ENCODE results near the gene VPS52.

VPS52 gene, protein sequence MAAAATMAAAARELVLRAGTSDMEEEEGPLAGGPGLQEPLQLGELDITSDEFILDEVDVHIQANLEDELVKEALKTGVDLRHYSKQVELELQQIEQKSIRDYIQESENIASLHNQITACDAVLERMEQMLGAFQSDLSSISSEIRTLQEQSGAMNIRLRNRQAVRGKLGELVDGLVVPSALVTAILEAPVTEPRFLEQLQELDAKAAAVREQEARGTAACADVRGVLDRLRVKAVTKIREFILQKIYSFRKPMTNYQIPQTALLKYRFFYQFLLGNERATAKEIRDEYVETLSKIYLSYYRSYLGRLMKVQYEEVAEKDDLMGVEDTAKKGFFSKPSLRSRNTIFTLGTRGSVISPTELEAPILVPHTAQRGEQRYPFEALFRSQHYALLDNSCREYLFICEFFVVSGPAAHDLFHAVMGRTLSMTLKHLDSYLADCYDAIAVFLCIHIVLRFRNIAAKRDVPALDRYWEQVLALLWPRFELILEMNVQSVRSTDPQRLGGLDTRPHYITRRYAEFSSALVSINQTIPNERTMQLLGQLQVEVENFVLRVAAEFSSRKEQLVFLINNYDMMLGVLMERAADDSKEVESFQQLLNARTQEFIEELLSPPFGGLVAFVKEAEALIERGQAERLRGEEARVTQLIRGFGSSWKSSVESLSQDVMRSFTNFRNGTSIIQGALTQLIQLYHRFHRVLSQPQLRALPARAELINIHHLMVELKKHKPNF

DNA sequence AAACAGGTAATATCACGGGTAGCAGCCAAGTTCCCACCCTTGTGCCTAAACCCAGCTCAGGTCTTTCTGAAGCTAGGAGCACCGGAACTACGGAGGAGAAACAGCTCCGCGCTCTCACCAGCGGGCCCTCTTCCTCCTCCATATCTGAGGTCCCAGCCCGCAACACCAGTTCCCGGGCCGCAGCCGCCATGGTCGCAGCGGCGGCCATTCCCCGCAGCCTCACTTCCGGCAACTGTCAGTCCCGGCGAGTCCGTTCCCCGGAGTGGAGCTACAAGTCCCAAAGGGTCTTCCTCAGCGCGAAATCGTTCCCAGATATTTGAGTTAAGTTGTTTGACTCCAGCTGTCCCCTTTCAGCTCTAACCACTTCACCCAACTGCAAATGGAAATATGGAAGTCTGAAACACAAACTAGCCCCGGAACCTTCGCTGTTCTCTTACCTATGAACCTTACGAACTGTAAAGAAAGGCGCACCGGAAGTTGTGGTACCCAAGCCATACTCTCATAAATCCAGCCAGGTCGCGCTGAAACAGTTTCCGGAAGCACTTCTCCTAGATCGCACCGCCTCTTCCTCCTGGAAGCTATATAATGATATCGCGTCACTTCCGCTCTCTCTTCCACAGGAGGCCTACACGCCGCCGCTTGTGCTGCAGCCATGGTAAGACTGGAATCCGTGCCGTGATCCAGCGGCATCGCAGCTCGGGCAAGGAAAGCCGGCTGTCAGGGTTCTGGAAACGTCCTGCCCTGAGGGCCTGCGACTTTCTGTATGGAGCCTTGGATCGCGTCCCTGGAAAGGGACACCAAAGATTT lies at the start of gene VPS52, which contains the start of gene RPS18:
Gene VPS52 (minus strand): TSS at position 409 of the 807 bp plus-strand sequence. CDS start 201 bp downstream, at position 208.
Gene RPS18 (plus strand): TSS at position 608 of the 807 bp plus-strand sequence. CDS start 45 bp downstream, at position 653.
- peak; percentile 96 to 98 for DNase-seq

DNA sequence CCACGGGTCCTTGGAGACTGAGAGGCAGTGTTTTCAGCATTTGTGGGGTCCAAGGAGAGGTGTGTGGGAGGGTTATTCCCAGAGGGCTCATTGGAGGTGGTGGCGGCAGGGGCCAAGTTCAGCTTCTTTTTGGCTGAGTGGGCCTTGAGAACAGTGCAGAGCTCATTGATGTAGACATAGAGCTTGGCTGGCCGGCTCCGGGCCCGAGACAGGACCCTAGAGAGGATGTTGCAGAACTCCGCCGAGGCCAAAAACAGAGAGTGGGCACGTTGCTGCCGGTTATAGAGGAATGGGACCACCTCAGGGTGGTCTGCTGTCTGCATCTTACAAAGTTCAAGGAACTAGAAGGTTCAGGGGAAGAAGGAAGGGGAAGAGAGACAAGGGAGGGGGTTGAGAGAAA lies 49.6 kb upstream of the VPS52 start:
- no peak for DNase-seq

DNA sequence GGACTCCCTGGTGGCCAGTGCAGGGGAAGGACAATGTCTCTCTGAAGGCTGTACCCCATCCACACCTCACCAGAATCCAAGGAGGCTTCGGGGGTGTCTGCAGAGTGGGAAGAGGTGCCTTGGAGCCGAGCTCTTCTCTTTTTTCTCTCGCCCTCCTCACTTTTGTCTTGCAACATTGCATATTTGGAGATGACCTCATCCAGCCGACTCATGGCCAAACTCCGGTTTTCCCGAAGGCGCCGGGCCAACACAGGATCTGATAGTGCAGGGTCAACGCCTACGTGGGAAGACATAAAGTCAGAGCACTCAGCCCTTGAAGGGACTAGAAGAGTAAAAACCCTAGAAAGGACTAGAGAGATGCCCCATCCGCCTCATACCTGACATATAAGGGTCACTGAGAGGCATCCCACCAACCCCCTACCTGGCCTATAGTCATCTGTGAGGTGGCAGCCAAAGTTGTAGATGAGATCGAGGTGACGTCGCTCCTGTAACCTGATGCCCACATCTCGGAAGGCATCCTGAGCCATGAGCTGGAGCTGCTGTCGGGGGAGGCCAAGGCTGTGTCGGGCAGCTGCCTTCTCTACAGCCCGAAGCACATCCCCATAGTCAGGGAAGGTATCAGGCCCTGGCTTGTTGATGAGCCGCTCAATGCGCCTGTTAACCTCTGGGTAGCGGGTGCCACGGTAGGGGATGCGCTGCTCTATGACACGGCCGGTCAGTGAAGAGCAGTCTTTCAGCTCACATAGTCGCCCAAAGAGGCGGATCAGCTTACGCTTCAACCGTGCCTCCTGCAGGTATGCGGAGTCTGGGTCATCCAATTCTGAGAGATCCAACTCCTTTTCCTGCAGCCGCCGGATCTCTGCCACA lies 48.9 kb upstream of the VPS52 start:
- DNase-seq, result no peak

DNA sequence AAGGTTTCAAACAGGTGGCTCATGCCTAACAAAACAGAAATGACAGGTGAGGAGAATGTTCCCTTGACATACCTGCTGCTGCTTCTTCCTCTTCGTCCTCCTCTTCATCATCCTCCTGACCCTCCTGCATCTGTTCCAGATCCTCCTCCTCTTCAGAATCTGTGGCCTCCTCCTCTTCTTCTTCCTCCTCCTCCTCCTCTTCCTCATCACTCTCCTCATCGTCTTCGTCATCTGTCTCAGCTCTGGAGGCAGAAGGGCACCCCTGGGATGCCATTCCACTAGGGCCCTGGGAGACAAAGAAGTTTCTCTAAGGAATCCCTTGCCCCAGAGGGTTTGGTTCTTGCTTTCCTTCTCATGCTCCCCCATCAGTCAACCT lies 48.3 kb upstream of the VPS52 start:
- no peak for DNase-seq

DNA sequence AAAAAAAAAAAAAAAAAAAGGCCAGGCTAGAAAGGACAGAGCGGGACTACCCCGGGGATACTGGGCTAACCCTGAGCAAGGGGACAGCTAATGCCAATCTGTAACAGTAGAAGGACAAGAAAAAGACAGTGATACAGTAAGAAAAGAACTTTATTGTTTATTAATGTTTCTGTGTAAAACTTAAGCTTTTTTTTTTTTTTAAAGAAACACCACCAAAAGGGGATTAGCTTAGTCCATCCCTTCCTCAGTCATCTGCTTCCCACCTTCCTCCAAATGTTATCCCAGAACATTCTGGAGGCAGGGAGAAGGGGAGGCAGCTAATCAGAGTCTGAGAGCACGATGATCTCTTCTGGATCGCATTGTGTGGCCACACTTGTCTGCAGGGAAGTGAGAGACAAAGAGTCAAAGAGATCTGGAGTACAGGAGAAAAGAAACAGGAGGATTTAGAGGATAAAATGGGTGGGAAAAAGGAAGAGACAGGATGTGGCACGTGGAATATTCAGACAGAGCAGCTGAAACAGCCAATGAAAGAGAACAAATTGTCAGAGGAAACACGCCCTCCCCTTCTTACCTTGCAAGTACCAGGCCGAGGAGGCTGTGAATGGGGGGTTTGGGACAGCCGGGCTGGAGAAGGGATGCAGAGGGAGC lies 46.9 kb upstream of the VPS52 start:
- DNase-seq, result no peak

DNA sequence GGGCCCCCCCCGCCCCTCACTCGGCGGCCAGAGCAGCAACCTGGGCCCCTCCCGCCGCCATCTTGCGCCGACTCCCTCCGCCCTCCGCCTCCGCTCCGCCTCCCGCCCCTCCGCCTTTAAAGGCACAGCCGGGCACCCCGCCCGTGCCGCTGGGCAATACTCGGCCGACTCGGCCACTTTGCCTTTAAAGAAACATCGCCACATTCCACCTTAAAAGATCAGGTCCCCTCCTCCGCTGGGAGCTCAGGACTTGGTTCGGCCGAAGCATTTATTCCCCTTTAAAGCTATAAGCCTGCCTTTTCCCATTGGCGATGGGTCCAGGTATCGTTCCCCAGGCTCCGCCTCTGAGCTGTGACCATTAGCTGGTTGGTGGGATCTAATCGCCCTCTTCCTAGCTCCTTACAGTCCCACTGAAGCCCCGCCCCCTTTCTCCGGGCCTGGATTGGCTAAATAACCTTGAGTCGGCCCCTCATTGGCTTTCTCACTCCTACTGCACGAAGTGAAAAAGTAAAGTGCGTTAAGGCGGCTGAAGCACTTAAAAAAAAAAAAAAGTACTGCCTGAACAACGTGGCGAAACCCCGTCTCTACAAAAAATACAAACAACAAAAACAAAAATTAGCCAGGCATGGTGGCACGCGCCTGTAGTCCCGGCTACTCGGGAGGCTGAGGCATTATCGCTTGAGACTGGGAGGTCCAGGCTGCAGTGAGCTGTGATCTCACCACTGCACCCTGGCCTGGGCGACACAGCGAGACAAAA lies 46.2 kb upstream of the VPS52 start, which contains the start of gene ZBTB22:
Gene ZBTB22 (minus strand): TSS at position 76 of the 757 bp plus-strand sequence. CDS start 828 bp downstream, outside the sequence.
- peak; percentile 90 to 99 for DNase-seq

DNA sequence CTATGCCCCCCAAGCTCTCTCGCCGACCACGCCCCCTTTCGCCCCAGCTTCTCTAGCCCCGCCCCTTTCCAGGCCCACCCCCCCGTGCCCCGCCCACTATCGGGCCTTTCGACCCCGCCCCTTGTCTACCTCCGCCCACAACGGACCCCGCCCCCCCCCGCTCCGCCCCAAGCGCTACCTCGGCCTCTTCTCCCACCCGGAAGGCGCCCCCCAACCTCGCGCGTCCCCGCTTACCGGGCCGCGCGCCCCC lies 45.7 kb upstream of the VPS52 start:
- no peak for DNase-seq

DNA sequence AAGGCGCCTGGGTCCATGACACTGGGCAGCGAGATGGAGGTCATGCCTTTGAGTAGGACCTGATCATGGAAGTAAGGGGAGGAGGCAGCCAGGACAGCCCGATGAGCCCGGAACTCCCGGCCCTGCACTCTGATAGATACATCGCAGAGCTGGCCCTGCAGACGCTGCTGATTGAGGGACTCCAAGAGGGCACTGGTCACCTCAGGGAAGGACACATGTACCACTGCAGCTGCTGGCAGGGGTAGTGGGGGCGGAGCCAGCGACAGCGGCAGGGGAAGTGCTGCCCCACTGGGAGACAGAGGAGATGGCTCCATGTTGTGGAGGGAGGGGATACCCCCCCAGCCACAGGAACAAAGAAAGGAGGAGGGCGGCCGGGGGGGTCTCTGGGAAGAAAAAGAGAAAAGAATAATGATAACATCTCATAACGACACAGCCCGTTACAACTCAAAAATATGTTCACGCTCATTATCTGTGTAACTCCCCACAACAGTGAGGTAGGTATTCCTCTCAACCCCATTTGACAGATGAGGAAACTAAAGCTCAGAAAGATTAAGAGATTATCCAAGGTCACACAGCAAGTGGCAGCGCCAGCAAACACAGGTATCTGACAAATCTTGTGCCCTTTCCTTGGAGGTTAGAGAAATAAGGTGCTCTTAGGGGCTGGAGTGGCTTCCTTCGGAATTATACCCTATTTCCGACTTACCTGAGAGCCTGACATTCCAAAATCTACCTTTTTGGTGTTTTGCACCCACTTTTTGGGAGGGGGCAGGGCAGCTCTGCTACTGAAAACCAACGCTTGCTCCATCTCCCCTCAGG lies 45.1 kb upstream of the VPS52 start:
- no peak for DNase-seq

DNA sequence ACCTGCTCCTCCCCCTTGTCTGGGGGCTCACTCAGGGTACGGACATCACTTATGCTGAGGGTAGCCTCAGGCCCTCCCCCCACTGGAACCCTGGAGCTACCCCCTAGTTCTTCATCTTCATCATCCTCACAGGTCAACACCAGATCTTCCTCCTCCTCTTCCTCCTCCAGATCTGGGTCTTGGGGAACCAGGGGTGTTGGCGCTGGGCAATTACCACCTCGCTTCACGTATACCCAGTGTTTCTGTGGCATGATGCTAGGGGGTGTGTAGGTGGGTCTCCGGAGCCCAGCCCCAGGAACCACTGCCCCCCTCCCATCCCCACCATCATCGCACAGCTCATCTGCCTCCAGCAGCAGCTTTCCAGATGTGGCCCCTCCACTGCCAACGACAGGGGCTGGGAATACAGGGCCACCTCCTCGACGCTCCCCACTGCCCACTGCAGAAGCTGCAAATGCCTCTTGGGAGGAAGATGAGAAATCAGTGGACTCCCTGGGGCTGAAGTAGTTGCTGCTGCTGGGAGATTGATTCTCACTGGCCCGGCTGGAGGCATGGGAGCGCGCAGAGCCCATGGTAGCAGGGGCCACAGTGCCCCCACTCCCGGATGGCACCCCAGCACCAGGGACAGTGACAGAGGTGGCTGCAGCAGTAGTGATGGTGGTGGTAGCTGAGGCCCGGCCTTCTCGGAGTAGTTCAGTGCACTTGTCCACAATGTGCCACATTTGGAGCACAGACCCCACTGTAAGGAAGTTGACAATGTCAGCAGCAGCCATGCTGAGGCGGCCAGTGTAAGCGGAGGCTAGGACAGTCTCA lies 44.3 kb upstream of the VPS52 start:
- no peak for DNase-seq

DNA sequence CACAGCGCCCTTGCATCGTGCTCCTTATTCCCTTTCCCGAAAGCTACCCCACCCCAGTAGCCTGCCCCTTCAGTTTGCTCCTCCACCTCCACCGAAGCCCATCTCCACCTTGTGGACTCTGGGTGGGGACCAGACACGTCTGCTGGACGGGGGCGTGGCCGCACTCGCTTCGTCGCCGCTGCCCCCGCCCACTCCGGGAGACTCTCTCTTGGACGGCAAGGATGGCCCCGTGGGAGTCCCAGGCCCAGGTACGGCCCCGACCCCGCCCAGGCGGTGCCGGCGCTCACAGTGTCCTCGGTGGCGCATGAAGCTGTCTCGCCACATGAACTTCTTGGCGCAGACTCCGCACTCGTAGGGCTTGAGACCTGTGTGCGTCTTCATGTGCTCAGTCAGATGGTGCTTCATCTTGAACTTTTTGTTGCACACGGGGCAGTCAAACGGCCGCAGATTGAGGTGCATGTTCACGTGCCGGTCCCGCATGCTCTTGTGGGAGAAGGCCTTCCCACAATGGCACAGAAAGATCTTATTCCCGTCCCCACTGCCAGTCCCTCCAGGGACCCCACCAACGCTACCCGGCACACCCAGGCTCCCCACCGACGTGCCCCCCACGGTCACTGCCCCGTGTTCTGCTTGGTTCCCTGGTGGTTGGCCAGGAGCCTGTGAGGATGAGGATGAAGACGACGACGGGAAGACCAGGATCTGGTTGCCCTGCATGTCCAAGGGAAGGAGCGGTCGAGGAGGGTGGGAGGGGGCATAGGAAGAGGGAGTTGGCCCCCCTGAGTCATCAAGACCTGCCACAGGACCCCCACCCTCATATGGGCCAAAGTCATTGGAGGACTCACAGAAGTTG lies 43.5 kb upstream of the VPS52 start:
- DNase-seq, result peak in 1 of 2 donors; percentile 37

DNA sequence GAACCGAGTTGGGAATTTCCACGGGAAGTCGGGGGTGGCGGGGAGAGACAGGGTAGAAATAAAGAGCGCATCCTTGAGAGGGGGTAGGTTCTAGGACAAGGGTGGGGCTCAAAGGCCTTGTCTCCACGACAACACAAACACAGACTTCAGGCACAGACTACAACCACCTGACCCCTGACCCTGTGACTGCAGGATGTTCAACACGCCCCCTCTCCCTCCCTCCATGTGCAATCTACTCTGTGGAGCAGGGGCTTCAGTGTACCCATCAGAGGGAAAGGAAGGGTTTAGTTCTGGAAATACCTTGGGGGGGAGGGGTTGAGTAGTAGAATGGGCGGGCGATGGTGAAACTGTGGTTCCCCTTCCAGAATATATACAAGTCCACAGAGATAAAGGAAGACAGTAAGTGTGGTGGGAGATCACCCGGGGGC lies 42.9 kb upstream of the VPS52 start:
- DNase-seq, result peak; percentile 46 to 69

DNA sequence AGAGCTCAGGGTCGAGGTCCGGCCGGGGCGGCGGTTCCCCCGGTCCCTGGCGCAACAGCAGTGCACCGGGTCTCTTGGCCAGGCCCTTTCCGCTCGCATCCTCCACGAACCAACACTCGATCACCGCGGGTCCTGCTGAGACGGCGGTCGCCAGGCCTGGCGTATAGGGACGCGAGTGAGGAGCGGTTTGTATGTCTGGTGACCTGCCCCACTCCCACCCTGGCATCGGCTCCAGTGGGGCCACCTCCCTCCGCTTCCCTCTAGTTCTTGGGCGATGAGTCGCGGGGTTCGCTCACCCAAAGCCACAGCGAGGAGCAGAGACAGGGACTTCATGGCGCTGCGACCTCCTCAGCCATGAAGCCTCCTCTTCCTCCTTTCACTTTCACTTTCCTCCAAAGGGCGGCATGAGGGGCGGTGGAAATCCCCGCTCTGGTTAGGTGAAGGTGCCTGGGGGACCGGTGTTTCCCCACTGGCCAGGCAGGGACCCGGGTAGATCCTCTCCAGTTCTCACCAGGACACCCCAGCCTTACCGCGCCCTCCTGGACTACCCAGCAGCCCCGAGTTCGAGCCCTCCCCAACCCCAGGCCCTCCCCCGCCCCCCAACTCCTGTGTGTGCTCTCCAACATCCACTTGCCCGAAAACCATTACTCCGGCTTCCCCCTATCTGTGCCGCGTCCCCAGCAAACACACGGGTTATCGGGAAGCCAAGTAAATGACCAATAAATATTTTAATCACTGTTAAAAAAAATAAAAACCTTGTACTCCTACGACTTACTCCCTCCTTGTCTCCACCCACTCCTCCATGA lies 42.2 kb upstream of the VPS52 start, which contains the start of gene TAPBP:
Gene TAPBP (minus strand): TSS at position 370 of the 806 bp plus-strand sequence. CDS start 37 bp downstream, at position 333.
- peak; percentile 86 to 88 for DNase-seq

DNA sequence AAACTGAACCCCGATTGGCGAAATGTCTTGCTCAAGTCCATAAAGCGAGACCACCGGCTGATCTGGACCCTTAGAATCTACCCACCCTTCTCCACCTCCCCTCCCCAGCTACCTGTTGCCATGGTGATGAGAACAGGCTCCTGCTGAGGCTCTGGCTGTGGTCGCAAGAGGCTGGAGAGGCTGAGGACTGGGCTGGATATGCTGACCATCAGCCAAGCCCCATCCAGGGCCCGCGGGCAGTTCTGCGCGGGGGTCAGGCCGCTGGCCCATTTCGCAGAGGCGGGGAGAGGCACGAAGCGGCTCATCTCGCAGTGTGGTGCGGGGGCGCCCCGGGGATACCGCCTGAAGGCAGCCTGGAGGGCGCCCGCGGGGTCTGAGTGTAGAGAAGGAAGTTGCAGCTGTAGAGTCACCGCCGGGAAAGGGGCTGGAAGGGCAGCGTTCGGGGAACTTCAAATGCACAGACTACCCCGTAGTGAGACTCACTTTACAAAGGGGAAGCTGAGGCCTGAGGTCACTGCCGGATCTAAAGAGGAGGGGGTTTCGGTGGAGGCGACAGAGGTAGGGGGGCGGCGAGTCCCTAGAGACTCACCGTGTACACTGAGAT lies 41.5 kb upstream of the VPS52 start:
- peak; percentile 69 to 85 for DNase-seq

DNA sequence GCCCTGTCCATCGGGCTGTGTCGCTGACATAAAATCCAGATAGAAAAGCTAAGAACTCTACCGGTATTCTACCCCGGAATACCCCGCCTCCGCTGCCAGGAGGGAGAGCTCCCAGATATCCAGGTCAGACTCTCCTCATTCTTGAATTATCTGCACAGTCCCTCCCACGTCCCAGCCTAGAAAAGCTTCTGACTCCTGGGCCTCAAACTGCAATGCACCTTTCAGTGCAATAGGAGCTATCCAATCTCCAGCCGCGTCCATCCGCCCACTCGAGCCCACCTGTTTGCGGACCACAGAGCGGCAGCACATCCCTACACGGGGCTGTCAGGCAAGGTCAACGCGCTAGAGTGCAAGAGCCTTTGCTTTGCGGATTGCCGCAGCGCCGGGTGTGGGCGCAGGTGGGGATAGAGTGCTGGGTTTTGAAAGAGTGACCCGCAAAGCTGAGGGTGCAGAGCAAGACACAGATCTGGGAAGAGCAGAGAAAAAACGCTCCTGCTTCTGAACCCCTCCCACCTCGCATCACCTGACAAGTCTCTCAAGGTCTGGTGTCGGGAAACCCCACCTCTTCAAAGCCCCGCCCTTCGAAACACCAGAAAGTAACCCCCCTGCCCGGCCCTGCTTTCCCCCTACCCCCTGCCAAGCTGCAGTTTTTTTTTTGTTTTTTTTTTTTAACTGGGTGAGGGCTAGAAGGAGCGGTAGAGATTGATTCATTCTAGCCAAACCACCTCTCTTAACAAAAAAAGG lies 40.9 kb upstream of the VPS52 start:
- peak in 1 of 2 donors; percentile 4 for DNase-seq

DNA sequence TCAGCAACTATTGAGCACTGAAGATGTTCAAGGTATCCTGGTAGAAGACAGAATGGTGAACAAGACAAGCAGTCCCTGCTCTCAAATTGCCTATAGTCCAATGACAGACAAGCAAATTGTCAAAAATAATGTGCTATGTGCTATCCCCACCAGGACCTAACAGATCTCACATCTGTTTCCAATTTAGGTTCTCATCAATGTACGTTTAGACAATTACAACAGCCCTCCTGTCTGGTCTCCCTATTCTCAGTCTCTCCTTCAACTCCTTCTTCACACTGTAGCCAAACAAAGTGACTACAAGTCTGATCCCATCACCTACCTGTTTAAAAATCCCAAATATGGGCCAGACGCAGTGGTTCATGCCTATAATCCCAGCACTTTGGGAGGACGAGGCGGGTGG lies 34.7 kb upstream of the VPS52 start:
- DNase-seq, result no peak

DNA sequence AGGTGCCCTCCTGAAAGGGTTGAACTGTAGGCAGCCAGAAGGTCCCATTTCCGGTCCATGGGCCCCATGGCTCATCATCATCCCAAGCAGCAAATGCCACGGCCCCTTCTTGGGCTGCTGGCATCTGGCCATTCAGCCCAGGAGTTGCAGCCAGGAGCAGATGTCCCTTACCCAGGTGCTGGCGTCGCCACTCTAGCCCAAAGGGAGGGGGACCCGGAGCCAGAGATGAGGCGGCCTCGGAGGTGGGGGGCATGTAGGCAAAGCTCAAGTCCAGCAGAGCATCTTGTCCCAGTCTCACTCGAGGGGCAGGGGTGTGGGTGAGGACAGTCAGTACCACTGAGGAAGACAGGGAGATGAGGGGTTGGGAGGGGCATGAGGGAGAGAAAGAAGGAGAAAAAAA lies 33.4 kb upstream of the VPS52 start:
- DNase-seq, result no peak

Data from bone marrow (tissue), 2 donors.